Osteoblast (primary cell): ENCODE measurements around the gene CTXN3. TPM values are rescaled to one million over a fixed set of nuclear protein-coding genes. Genes with fewer than 3 reads are reported as not detected.

ENCODE experiments used
- DNase-seq: peaks from one replicate; pipeline ENCODE4 v3.0.0; 2011; ENCODE audit warnings: low spot score, mixed read lengths; ENCODE audit not compliant: insufficient read length; ENCODE audit errors: missing footprints
- H2AFZ ChIP-seq: 2 replicates; pipeline ENCODE4 v1.6.0; 2011; ENCODE audit warnings: mild to moderate bottlenecking, low read length
- H3K27ac ChIP-seq: 2 replicates; pipeline ENCODE4 v1.5.1; 2011; ENCODE audit warnings: mild to moderate bottlenecking, low read depth, low read length, moderate library complexity
- H3K27me3 ChIP-seq: 2 replicates; pipeline ENCODE4 v1.6.0; 2012; ENCODE audit warnings: mild to moderate bottlenecking, control low read depth, inconsistent platforms, low read length, moderate library complexity; ENCODE audit not compliant: insufficient read depth
- H3K36me3 ChIP-seq: 2 replicates; pipeline ENCODE4 v1.5.1; 2011; ENCODE audit warnings: mild to moderate bottlenecking, low read length, control low read depth, moderate library complexity; ENCODE audit not compliant: insufficient read depth
- H3K4me1 ChIP-seq: 2 replicates; pipeline ENCODE4 v1.5.1; 2011; ENCODE audit warnings: mild to moderate bottlenecking, low read length, control low read depth, moderate library complexity; ENCODE audit not compliant: insufficient read depth
- H3K4me2 ChIP-seq: 2 replicates; pipeline ENCODE4 v1.6.0; 2011; ENCODE audit warnings: mild to moderate bottlenecking, low read length; ENCODE audit not compliant: insufficient read depth
- H3K4me3 ChIP-seq: fragments of 200-600 bp; sonication (generic); 3 replicates; pipeline ENCODE4 v1.5.1; 2012; ENCODE audit warnings: mild to moderate bottlenecking, low read length, inconsistent platforms; ENCODE audit not compliant: insufficient read depth
- H3K79me2 ChIP-seq: 2 replicates; pipeline ENCODE4 v1.6.0; 2012; ENCODE audit warnings: mild to moderate bottlenecking, low read length, control low read depth, inconsistent platforms; ENCODE audit not compliant: insufficient read depth
- H3K9me3 ChIP-seq: 2 replicates; pipeline ENCODE4 v1.5.1; 2011; ENCODE audit warnings: low read depth, low read length, control low read depth
- H4K20me1 ChIP-seq: 2 replicates; pipeline ENCODE4 v1.6.0; 2012; ENCODE audit warnings: mild to moderate bottlenecking, low read length, control low read depth; ENCODE audit not compliant: insufficient read depth
- total RNA-seq: library from RNA; depleted of rRNA; stranded (reverse); fragments of >200 nt; gene quantifications from 2 replicates; pipeline ENCODE4 v1.2.3, GENCODE V29; 2012
- TF ChIP-seq, protein P1 (sequence below): IDR thresholded peaks from 2 replicates; pipeline ENCODE4 v1.5.1; 2011; ENCODE audit warnings: mild to moderate bottlenecking, low read depth, low read length, moderate library complexity; ENCODE audit errors: extremely low read depth

Gene CTXN3
- total RNA-seq, 1 donor = not detected

DNA sequence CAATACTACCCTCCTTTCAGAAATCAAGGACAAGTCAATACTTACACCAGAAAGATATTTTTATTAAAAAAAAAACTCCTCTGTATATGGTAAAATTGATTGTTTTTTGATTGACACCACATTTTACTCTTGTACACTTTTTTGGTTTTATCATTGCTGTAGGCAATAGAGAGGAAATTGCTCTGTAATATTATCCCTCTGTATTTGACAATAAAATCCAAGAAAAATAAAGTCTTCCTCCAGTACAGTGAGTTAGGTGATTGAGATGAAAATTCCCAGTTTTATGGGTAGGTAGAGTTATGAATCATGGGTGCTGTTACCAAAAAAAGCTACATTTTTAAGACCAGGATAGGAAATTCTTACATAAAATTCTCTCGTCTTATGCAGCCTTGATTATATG, 31.7 kb downstream of the CTXN3 start:
- H3K4me2 ChIP-seq = no peak overlapping the region
- no peak overlapping the region for H2AFZ ChIP-seq
- no peaks in the 10 kb centered on the region for H3K36me3 ChIP-seq

DNA sequence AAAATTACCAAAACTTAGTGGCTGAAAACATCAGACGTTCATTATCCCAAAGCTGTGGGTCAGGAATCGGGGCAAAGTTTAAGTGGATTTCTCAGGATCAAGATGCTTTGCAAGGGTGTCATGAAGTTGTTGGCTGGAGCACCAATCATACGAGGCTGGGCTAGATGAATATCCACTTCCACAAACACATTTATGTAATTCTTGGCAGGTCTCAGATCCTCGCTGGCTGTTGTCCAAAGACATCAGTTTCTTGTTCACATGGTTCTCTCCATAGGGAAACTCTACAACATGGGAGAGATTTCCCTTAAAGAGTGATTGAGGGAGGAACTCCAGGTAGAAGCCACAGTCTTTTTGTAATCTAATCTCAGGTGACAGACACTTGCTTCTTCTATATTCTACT, 34.1 kb downstream of the CTXN3 start:
- H3K79me2 ChIP-seq = no peaks in the 10 kb centered on the region
- H3K9me3 ChIP-seq = no peaks in the 10 kb centered on the region
- H4K20me1 ChIP-seq = no peaks in the 10 kb centered on the region
- TF ChIP-seq, protein P1, sequence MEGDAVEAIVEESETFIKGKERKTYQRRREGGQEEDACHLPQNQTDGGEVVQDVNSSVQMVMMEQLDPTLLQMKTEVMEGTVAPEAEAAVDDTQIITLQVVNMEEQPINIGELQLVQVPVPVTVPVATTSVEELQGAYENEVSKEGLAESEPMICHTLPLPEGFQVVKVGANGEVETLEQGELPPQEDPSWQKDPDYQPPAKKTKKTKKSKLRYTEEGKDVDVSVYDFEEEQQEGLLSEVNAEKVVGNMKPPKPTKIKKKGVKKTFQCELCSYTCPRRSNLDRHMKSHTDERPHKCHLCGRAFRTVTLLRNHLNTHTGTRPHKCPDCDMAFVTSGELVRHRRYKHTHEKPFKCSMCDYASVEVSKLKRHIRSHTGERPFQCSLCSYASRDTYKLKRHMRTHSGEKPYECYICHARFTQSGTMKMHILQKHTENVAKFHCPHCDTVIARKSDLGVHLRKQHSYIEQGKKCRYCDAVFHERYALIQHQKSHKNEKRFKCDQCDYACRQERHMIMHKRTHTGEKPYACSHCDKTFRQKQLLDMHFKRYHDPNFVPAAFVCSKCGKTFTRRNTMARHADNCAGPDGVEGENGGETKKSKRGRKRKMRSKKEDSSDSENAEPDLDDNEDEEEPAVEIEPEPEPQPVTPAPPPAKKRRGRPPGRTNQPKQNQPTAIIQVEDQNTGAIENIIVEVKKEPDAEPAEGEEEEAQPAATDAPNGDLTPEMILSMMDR = no peak
- no peaks in the 10 kb centered on the region for H3K36me3 ChIP-seq
- DNase-seq = no peak
- H3K4me1 ChIP-seq = no peaks in the 10 kb centered on the region
- no peaks in the 10 kb centered on the region for H3K27me3 ChIP-seq
- H3K27ac ChIP-seq = no peak overlapping the region
- no peak overlapping the region for H3K4me2 ChIP-seq
- H2AFZ ChIP-seq = no peak overlapping the region
- no peak overlapping the region for H3K4me3 ChIP-seq

More for the DNA sequence above, 31.7 kb downstream of the CTXN3 start:
- H3K27ac ChIP-seq = no peak overlapping the region
- TF ChIP-seq, protein P1 = no peak
- H3K4me1 ChIP-seq = no peaks in the 10 kb centered on the region
- DNase-seq = no peak
- no peak overlapping the region for H3K4me3 ChIP-seq
- no peaks in the 10 kb centered on the region for H4K20me1 ChIP-seq
- no peaks in the 10 kb centered on the region for H3K9me3 ChIP-seq
- H3K27me3 ChIP-seq = no peaks in the 10 kb centered on the region
- H3K79me2 ChIP-seq = no peaks in the 10 kb centered on the region

DNA sequence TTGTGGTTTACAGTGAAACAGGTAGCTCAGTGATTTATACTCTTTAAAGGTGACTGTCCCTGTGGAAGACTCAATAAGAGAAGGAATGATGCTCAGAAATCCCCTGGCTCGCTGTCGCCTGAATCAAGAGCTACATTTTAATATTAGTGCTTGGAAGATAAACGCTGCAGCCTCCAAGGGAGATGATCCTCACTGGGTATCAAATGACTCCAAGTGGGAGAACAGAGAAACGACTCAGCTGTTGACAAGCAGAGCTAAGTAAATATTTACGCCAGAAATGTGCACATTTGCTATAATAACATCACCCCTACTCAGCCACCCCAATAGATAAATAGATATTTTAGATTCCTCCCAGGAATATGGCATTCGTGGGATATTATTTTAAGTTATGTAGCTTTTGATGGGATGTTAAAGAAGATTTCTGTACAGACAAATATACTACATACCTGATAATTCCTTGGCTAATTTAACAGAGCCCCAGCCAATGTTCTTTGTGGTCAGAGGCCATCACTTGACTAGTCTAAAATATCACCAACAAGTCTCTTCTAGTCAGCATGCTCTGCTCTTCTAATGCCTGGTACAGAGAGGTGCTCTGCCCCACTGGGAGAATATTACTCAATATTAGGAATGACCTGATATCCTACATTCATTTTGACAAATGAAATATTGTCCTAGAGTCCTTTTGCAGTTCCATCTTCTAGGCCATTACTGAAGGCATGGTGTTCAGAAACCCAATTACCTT, 36.0 kb downstream of the CTXN3 start:
- Histone ChIP-seq H3K4me2 (no peak overlapping the region), H2AFZ (no peak overlapping the region), H3K79me2 (no peaks in the 10 kb centered on the region), H3K9me3 (no peaks in the 10 kb centered on the region), H3K4me3 (no peak overlapping the region), H3K27ac (no peak overlapping the region), H4K20me1 (no peaks in the 10 kb centered on the region), H3K36me3 (no peaks in the 10 kb centered on the region), H3K4me1 (no peaks in the 10 kb centered on the region), H3K27me3 (no peaks in the 10 kb centered on the region)
- no peak for DNase-seq
- TF ChIP-seq, protein P1 = no peak

DNA sequence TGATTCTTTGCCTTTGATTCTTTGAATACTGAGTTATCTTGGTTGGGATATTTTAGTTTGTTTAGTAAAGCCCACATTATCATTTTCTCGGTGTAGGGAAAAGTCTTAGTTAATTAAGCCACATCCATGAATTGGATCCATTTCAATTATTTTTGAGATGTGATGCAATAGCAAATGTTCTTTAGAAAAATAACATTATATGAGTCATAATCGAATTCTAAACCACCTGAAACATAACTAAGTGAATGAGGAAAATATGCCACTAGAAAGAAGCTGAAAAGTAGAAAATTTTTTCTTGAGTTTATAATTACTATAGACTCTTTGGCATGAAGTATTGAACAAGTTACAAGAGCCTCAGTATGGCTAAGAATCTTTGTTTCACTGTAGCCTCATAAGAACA, 36.8 kb downstream of the CTXN3 start:
- no peak overlapping the region for H3K4me2 ChIP-seq
- no peaks in the 10 kb centered on the region for H3K4me1 ChIP-seq
- H3K36me3 ChIP-seq = no peaks in the 10 kb centered on the region
- H3K9me3 ChIP-seq = no peaks in the 10 kb centered on the region
- no peak overlapping the region for H2AFZ ChIP-seq
- no peaks in the 10 kb centered on the region for H3K27me3 ChIP-seq
- TF ChIP-seq, protein P1 = no peak
- H3K4me3 ChIP-seq = no peak overlapping the region
- no peaks in the 10 kb centered on the region for H3K79me2 ChIP-seq
- H4K20me1 ChIP-seq = no peaks in the 10 kb centered on the region
- H3K27ac ChIP-seq = no peak overlapping the region
- no peak for DNase-seq
